ENCODE data around the gene ALG9. TPM values are rescaled to one million over a fixed set of nuclear protein-coding genes. Genes with fewer than 3 reads are reported as not detected.

Gene ALG9
- total and polyA plus RNA-seq, 10 of the 15 experiments (the other 5 are each of a cell fraction or from before 2014, with no cell fraction given) = 10.8 to 41.6 (median 25.5) TPM

- no peak overlapping the region for H3K9ac ChIP-seq (ENCODE audit: control insufficient read depth, insufficient read depth, low read length)
- TF ChIP-seq ZBED1 (IDR thresholded peaks at IDR 0.05; ENCODE audit: borderline replicate concordance) (no peak), CREB1 (IDR thresholded peaks at IDR 0.05; ENCODE audit: low read depth) (no peak), SRF (IDR thresholded peaks at IDR 0.05; ENCODE audit: low read depth in 2 of 2, low read length in 2 of 2) (no peak), JUNB (IDR thresholded peaks at IDR 0.05) (no peak), ZBTB11 (CRISPR knock-in tag; IDR thresholded peaks at IDR 0.05) (no peak), SREBF1 (IDR thresholded peaks at IDR 0.05; ENCODE audit: low read length) (no peak), POLR2AphosphoS5 (IDR thresholded peaks at IDR 0.05; ENCODE audit: low read length) (no peak), CUX1 (IDR thresholded peaks at IDR 0.05; ENCODE audit: insufficient replicate concordance, low read depth, low read length) (no peak), DPF2 (IDR thresholded peaks at IDR 0.05) (no peak), HDAC2 (IDR thresholded peaks at IDR 0.05) (no peak), USF1 (IDR thresholded peaks at IDR 0.05; ENCODE audit: borderline replicate concordance, extremely low read length, insufficient read depth, low read depth, low read length) (no peak), ELK1 (IDR thresholded peaks at IDR 0.05; ENCODE audit: low read depth, low read length) (no peak), E2F4 (IDR thresholded peaks at IDR 0.05; ENCODE audit: low read depth, low read length) (no peak)
These were observed 46.4 kb upstream of the ALG9 start for GRCh38 chr11:111917788-111918187.

More at GRCh38 chr11:111917788-111918187, 46.4 kb upstream of the ALG9 start:
- no TSS peak for BruUV-seq (replicated peaks)
- ChIA-PET SMC1A (ENCODE audit: uncharacterized antibody, unreplicated experiment) (no interaction called here), CTCF (interaction anchor here (1.2 to 2.3 kb wide), 3 partner anchors 9 to 64 kb away, joined by 3 to 8 read pairs (median 4); no protein-coding TSS in a partner anchor), RAD21 (ENCODE audit: unreplicated experiment) (no interaction called here), POLR2A (no interaction called here)
- Histone ChIP-seq H3K9me3 (replicated peaks; ENCODE audit: control insufficient read depth, insufficient read depth, low read length) (no peaks in the 10 kb centered on the region), H4K20me1 (ENCODE audit: control insufficient read depth, insufficient read depth) (no peaks in the 10 kb centered on the region), H3K27me3 (replicated peaks in 1 of 2; ENCODE audit: control insufficient read depth in 2 of 2, insufficient read depth in 2 of 2, low read length in 1 of 2) (no peaks in the 10 kb centered on the region; a peak in 2 of 4 replicates), H3K36me3 (ENCODE audit: control insufficient read depth in 2 of 2, insufficient read depth in 2 of 2, low read length in 1 of 2) (no peaks in the 10 kb centered on the region), H3K4me3 (no peak overlapping the region), H3K79me2 (ENCODE audit: control insufficient read depth, insufficient read depth, low read length) (no peaks in the 10 kb centered on the region), H3K4me2 (ENCODE audit: control insufficient read depth, insufficient read depth) (no peak overlapping the region), H3K27ac (ENCODE audit: control insufficient read depth, insufficient read depth) (no peak overlapping the region), H3K4me1 (ENCODE audit: control insufficient read depth, insufficient read depth, low read length) (no peaks in the 10 kb centered on the region), H2AFZ (ENCODE audit: control insufficient read depth, low read depth, low read length) (no peak overlapping the region)
- no peak for ATAC-seq
- 42% methylated on average over 3 of the region's 3 CpGs for whole genome bisulfite sequencing (ENCODE audit: insufficient coverage, insufficient replicate concordance, low lambda C conversion rate, missing lambda C conversion rate)
- intact Hi-C loops (cut with micrococcal nuclease; ENCODE audit: unreplicated experiment) = no loop called here
- DNase-seq (ENCODE audit: low read depth, low spot score) = no peak
- in situ Hi-C loops (cut with MboI) = no loop called here
- no peak for FAIRE-seq

Measured in GM12878 (cell line).